Panc1 (cell line): ENCODE measurements around the gene ITIH6.

Source experiments
- POLR2AphosphoS5 ChIP-seq: IDR thresholded peaks from 2 replicates; pipeline ENCODE4 v1.6.1; 2012; ENCODE audit warnings: mild to moderate bottlenecking, low read depth, low read length, moderate library complexity
- SIN3A ChIP-seq: IDR thresholded peaks from 2 replicates; pipeline ENCODE4 v1.6.1; 2012; ENCODE audit warnings: low read depth, mild to moderate bottlenecking, low read length, moderate library complexity, borderline replicate concordance; ENCODE audit not compliant: insufficient read depth
- TF ChIP-seq, protein P1 (sequence below): fragments of 450-650 bp; IDR thresholded peaks from 2 replicates; pipeline ENCODE4 v1.5.1; 2017; ENCODE audit warnings: mild to moderate bottlenecking
- TF ChIP-seq, protein P2 (sequence below), 2 experiments: IDR thresholded peaks; 2 replicates each; pipeline ENCODE4 v1.6.1; 2011 to 2012; ENCODE audit warnings: low read depth in 2 of 2, control low read depth in 1 of 2, low read length in 1 of 2, mild to moderate bottlenecking in 1 of 2, moderate library complexity in 1 of 2; ENCODE audit not compliant: insufficient read depth in 1 of 2

DNA sequence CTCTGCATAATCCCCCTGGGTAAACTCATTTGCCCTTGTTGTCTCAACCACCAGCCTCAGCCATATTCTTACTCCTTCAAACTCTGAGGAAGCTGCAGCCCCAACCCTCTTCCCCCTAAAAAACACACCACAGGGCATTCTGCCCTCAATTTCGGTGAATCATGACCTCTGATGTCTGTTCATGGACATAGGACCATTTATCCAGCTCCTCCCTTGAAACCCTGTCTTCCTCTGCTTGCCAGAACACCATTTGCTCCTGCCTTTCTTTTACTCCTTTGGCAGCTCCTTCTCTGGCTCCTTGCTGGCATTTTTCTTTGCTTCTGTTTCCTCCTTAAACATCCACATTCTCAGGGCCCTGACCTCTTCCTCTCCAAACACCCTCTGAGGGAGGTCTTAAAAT is 87.1 kb downstream of the ITIH6 start:
- TF ChIP-seq, protein P1, sequence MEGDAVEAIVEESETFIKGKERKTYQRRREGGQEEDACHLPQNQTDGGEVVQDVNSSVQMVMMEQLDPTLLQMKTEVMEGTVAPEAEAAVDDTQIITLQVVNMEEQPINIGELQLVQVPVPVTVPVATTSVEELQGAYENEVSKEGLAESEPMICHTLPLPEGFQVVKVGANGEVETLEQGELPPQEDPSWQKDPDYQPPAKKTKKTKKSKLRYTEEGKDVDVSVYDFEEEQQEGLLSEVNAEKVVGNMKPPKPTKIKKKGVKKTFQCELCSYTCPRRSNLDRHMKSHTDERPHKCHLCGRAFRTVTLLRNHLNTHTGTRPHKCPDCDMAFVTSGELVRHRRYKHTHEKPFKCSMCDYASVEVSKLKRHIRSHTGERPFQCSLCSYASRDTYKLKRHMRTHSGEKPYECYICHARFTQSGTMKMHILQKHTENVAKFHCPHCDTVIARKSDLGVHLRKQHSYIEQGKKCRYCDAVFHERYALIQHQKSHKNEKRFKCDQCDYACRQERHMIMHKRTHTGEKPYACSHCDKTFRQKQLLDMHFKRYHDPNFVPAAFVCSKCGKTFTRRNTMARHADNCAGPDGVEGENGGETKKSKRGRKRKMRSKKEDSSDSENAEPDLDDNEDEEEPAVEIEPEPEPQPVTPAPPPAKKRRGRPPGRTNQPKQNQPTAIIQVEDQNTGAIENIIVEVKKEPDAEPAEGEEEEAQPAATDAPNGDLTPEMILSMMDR: no peak
- TF ChIP-seq POLR2AphosphoS5 (no peak), SIN3A (no peak)
- TF ChIP-seq, protein P2, sequence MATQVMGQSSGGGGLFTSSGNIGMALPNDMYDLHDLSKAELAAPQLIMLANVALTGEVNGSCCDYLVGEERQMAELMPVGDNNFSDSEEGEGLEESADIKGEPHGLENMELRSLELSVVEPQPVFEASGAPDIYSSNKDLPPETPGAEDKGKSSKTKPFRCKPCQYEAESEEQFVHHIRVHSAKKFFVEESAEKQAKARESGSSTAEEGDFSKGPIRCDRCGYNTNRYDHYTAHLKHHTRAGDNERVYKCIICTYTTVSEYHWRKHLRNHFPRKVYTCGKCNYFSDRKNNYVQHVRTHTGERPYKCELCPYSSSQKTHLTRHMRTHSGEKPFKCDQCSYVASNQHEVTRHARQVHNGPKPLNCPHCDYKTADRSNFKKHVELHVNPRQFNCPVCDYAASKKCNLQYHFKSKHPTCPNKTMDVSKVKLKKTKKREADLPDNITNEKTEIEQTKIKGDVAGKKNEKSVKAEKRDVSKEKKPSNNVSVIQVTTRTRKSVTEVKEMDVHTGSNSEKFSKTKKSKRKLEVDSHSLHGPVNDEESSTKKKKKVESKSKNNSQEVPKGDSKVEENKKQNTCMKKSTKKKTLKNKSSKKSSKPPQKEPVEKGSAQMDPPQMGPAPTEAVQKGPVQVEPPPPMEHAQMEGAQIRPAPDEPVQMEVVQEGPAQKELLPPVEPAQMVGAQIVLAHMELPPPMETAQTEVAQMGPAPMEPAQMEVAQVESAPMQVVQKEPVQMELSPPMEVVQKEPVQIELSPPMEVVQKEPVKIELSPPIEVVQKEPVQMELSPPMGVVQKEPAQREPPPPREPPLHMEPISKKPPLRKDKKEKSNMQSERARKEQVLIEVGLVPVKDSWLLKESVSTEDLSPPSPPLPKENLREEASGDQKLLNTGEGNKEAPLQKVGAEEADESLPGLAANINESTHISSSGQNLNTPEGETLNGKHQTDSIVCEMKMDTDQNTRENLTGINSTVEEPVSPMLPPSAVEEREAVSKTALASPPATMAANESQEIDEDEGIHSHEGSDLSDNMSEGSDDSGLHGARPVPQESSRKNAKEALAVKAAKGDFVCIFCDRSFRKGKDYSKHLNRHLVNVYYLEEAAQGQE (IDR thresholded peaks at IDR 0.05; ENCODE audit: insufficient read depth in 1 of 2, low read depth in 2 of 2, low read length in 1 of 2): no peak
